GM12873 (cell line): ENCODE data around the gene TRPT1.

Experiments
- TF ChIP-seq, protein P1 (sequence below): IDR thresholded peaks from 2 replicates; pipeline ENCODE4 v1.5.1; 2012; ENCODE audit warnings: low read depth, mild to moderate bottlenecking, moderate library complexity, low read length, control low read depth; ENCODE audit not compliant: insufficient read depth; ENCODE audit errors: missing control alignments

Gene TRPT1

DNA sequence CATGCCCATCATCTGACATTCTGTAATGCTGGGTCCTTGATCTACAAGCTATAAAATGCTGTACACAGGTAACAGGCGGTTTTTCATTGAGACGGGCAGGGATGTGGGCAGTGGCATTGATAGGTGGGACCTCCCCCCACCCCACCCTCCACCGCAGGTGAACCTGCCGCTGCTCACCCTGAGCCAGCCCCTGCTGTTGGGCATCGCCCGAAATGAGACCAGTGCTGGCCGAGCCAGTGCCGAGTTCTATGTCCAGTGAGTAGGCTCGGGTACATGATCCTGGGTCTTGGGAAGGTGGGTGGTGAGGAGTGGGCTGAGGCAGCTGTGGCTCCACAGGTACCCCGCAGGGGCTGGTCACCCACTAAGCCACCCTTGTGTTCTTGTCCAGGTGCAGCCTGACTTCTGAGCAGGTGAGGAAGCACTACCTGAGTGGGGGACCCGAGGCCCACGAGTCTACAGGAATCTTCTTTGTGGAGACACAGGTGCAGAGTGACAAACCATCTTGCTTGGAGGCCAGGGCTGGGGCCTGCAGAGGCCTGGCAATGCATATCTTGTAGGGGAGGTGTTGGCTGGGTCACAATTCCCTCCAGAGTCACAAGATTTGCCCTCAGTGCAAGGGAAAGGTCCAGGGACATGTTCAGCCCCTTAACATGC lies 3.2 kb upstream of the TRPT1 start:
- TF ChIP-seq, protein P1, sequence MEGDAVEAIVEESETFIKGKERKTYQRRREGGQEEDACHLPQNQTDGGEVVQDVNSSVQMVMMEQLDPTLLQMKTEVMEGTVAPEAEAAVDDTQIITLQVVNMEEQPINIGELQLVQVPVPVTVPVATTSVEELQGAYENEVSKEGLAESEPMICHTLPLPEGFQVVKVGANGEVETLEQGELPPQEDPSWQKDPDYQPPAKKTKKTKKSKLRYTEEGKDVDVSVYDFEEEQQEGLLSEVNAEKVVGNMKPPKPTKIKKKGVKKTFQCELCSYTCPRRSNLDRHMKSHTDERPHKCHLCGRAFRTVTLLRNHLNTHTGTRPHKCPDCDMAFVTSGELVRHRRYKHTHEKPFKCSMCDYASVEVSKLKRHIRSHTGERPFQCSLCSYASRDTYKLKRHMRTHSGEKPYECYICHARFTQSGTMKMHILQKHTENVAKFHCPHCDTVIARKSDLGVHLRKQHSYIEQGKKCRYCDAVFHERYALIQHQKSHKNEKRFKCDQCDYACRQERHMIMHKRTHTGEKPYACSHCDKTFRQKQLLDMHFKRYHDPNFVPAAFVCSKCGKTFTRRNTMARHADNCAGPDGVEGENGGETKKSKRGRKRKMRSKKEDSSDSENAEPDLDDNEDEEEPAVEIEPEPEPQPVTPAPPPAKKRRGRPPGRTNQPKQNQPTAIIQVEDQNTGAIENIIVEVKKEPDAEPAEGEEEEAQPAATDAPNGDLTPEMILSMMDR: no peak

DNA sequence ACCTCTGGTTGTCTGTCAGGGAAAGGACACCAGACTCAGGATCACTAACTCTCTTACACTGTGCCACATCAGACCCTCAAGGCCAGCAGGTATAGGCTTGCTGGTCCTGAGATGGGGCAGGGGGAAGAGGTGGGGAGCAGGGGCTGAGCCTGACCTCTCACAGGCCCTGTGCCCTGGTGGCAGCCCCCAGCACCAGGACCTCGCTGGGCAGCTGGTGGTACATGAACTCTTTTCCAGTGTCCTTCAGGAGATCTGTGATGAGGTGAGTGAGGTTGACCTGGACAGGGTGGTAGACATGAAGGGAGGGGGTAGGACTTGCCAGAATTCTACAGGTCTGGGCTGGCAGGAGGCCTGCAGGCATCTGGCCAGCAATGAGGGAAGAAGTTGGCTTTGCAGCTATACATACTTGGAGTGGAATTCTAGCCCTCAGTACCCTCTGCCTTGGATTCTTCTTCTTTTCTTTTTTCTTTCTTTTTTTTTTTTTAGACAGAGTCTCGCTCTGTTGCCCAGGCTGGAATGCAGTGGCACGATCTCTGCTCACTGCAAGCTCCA lies 1.5 kb upstream of the TRPT1 start:
- TF ChIP-seq, protein P1: no peak

DNA sequence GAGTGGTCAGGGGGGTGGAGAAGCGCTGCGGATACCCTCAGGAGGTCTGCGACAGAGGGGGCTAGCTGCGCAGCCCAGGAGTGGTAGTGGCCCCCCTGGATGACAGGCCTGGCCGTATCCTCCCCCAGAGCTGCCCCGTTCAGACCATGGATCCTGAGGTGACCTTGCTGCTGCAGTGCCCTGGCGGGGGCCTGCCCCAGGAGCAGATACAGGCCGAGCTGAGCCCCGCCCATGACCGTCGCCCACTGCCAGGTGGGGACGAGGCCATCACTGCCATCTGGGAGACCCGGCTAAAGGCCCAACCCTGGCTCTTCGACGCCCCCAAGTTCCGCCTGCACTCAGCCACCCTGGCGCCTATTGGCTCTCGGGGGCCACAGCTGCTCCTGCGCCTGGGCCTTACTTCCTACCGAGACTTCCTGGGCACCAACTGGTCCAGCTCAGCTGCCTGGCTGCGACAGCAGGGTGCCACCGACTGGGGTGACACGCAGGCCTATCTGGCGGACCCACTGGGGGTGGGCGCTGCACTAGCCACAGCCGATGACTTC lies 593 bp upstream of the TRPT1 start:
- TF ChIP-seq, protein P1: no peak

DNA sequence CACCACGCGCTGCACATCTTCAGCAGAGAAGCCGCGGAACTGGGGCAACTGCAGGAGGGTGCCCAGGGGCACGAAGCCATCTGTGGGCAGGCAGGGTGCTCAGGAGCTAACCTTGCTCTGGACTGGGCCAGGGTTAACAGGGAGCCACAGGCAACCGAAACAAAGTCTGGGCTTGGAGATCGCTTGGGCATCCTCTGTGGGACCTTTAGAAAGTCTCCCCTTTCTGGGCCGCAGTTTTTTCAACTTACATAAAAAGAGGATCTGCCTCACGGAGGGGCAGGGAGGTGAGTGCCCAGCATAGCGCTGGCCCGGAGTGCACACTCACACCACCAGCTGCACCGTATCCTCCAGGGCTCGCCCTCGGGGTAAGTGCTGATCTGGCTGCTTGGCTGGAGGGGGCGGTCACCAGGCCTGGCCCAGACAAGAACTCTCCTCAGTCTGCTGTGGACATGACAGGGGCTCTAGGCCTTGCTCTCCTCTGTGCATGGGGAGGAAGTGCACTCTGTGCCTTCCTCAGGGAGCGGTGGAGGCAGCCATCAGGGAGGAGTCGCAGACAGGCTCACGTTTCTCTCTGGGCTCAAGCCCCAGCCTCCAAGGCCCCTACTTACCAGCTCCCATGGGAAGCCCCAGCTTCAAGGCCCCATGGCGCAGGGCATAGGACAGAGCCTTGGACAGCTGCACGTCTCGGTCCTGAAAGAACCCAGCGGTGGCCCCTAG lies 937 bp downstream of the TRPT1 start:
- TF ChIP-seq, protein P1: no peak

DNA sequence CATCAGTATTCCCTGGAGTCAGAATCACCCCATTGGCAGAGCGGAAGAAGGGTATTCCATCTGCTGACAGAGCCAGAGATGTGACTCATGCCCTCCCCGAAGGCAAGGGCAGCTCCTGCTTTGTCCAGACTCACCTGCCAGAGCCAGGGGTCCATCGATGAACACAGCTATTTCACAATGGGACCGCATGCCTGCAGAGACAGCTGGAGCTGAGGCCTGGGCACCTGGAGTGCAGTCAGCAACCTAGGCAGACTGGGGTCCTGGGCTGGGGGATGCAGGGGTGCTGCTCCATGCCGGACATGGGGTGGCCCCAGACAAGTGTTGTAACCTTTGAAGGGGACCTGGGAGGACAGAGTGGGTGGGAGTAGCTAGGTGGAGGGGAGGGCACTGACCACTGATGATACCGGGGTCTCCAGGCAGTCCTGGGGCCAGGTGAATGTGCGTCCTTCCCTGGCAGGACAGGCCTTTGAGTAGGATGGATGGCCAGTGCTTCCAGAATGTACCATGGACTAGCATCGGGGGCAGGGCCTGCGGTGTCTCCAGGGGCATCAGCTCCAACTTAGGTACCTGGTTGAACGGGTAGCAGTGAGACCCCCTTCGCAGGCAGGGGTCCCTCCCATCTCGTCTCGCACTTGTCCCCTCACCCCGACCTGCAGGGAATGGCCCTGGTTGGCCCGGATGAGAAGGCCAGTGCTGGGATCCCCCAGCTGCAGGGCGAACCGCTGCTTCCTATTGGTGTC lies 1.7 kb downstream of the TRPT1 start:
- TF ChIP-seq, protein P1: no peak

DNA sequence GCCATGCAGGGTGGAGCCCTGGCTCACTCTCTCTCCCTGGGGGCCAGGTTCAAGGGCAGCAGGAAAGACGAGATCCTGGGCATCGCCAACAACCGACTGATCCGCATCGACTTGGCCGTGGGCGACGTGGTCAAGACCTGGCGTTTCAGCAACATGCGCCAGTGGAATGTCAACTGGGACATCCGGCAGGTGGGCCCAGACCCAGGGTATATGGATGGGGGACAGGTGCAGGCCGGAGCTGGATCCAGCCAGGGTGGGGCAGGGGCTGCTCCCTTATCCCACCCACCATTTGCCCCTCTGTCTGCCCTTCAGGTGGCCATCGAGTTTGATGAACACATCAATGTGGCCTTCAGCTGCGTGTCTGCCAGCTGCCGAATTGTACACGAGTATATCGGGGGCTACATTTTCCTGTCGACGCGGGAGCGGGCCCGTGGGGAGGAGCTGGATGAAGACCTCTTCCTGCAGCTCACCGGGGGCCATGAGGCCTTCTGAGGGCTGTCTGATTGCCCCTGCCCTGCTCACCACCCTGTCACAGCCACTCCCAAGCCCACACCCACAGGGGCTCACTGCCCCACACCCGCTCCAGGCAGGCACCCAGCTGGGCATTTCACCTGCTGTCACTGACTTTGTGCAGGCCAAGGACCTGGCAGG lies 2.9 kb downstream of the TRPT1 start:
- TF ChIP-seq, protein P1: no peak
